ENCODE data around the gene GNAI2. TPM values are rescaled to one million over a fixed set of nuclear protein-coding genes. Genes with fewer than 3 reads are reported as not detected.
A peak's percentile ranks its signal among the peaks of the same experiment; 100 is the strongest.

The GNAI2 gene
- total RNA-seq, 1 experiment from 2014 or later: 185 TPM

GRCh38 chr3:50237754-50238548 lies 1.9 kb downstream of the GNAI2 start:
- peak; percentile 59 for DNase-seq (ENCODE audit: low spot score)
- Mint-ChIP-seq H3K27ac (peak overlapping the region; percentile 88), H3K4me3 (peak overlapping the region; percentile 97), H3K36me3 (no peaks in the 10 kb centered on the region), H3K4me1 (peaks cover 67% of the 10 kb centered on the region), H3K9me3 (no peaks in the 10 kb centered on the region), H3K27me3 (ENCODE audit: low read depth) (no peaks in the 10 kb centered on the region)
- ChIA-PET POLR2A (interaction anchor here (0.6 to 1.1 kb wide), 2 partner anchors 9 to 30 kb away, joined by 5 read pairs; no protein-coding TSS in a partner anchor), CTCF (interaction anchor here (0.6 to 6.4 kb wide), 12 partner anchors 9 to 43 kb away, joined by 3 to 88 read pairs (median 4); no protein-coding TSS in a partner anchor)
- TF ChIP-seq SP1 (CRISPR knock-in tag; conservative IDR thresholded peaks at IDR 0.05) (peak; percentile 35; the same call in 1 of the 2 replicates), NFE2L1 (CRISPR knock-in tag; IDR thresholded peaks at IDR 0.05) (no peak)
- ATAC-seq: peak; percentile 1; the same call in 1 of the 2 replicates

- ChIA-PET POLR2A (interaction anchor here (1.1 kb wide), 1 partner anchor 8 kb away, joined by 5 read pairs; no protein-coding TSS in a partner anchor), CTCF (interaction anchor here (1.1 to 6.4 kb wide), 7 partner anchors 8 to 44 kb away, joined by 3 to 88 read pairs (median 4); no protein-coding TSS in a partner anchor)
- no peak for ATAC-seq
- H3K4me1 Mint-ChIP-seq: peaks cover 70% of the 10 kb centered on the region
- peak overlapping the region; percentile 97 for H3K4me3 Mint-ChIP-seq
- H3K9me3 Mint-ChIP-seq: no peaks in the 10 kb centered on the region
- no peak overlapping the region; the same call in 1 of the 2 replicates for H3K27ac Mint-ChIP-seq
- no peaks in the 10 kb centered on the region for H3K36me3 Mint-ChIP-seq
- DNase-seq (ENCODE audit: low spot score): no peak
- H3K27me3 Mint-ChIP-seq (ENCODE audit: low read depth): no peaks in the 10 kb centered on the region
- TF ChIP-seq ATF1 (CRISPR knock-in tag; IDR thresholded peaks at IDR 0.05) (no peak), TEAD1 (CRISPR knock-in tag; IDR thresholded peaks at IDR 0.05) (0 out of 2 replicates have a peak, but pooled peaks have one; percentile 37), ZSCAN18 (CRISPR knock-in tag; IDR thresholded peaks at IDR 0.05) (no peak), ZMAT4 (CRISPR knock-in tag; IDR thresholded peaks at IDR 0.05) (no peak), PRDM15 (CRISPR knock-in tag; IDR thresholded peaks at IDR 0.05) (no peak)
Measured at GRCh38 chr3:50238549-50239026, 2.6 kb downstream of the GNAI2 start.

- no peak for DNase-seq (ENCODE audit: low spot score)
- POLR2A ChIA-PET: interaction anchor here (2.5 kb wide), 1 partner anchor 13 kb away, joined by 22 read pairs; no protein-coding TSS in a partner anchor
- peaks cover 76% of the 10 kb centered on the region for H3K4me1 Mint-ChIP-seq
- TF ChIP-seq NR2C2 (CRISPR knock-in tag; IDR thresholded peaks at IDR 0.05) (no peak), ZNF219 (CRISPR knock-in tag; IDR thresholded peaks at IDR 0.05; ENCODE audit: borderline replicate concordance) (no peak), FOXP4 (CRISPR knock-in tag; IDR thresholded peaks at IDR 0.05) (no peak), HMGXB4 (CRISPR knock-in tag; IDR thresholded peaks at IDR 0.05) (no peak), CBFB (CRISPR knock-in tag; IDR thresholded peaks at IDR 0.05; ENCODE audit: low read depth) (no peak), ZNF416 (CRISPR knock-in tag; IDR thresholded peaks at IDR 0.05) (no peak), IRF1 (CRISPR knock-in tag; IDR thresholded peaks at IDR 0.05) (no peak), AFF4 (CRISPR knock-in tag; IDR thresholded peaks at IDR 0.05; ENCODE audit: borderline replicate concordance) (no peak)
Measured at GRCh38 chr3:50239649-50240048, 3.6 kb downstream of the GNAI2 start.

More at GRCh38 chr3:50239649-50240048, 3.6 kb downstream of the GNAI2 start:
- H3K9me3 Mint-ChIP-seq: no peaks in the 10 kb centered on the region
- peak overlapping the region; percentile 92 for H3K27ac Mint-ChIP-seq
- peaks cover 2% of the 10 kb centered on the region; the same call in 1 of the 2 replicates for H3K36me3 Mint-ChIP-seq
- no peaks in the 10 kb centered on the region for H3K27me3 Mint-ChIP-seq (ENCODE audit: low read depth)
- peak overlapping the region; percentile 46 for H3K4me3 Mint-ChIP-seq
- ATAC-seq: no peak
- CTCF ChIA-PET: interaction anchor here (0.7 to 6.4 kb wide), 7 partner anchors 13 to 372 kb away, joined by 3 to 88 read pairs (median 10); partner anchors contain the start of gene CISH

All from WTC11 (cell line).